GM04503 (cell line): ENCODE data around the gene EEIG2.

ENCODE experiments used
- DNase-seq: peaks from one replicate; pipeline ENCODE4 v3.0.0-alpha.2; 2012; ENCODE audit warnings: low read depth

The EEIG2 gene

GRCh38 chr1:108551137-108551862, 8.6 kb upstream of the EEIG2 start:
- no peak for DNase-seq

- DNase-seq, result no peak
These were observed 6.0 kb upstream of the EEIG2 start for GRCh38 chr1:108553905-108554304.

- DNase-seq, result no peak
These were observed 5.0 kb upstream of the EEIG2 start for GRCh38 chr1:108554682-108555427.

- DNase-seq, result no peak
These were observed 3.8 kb upstream of the EEIG2 start for GRCh38 chr1:108556066-108556465.

DNA sequence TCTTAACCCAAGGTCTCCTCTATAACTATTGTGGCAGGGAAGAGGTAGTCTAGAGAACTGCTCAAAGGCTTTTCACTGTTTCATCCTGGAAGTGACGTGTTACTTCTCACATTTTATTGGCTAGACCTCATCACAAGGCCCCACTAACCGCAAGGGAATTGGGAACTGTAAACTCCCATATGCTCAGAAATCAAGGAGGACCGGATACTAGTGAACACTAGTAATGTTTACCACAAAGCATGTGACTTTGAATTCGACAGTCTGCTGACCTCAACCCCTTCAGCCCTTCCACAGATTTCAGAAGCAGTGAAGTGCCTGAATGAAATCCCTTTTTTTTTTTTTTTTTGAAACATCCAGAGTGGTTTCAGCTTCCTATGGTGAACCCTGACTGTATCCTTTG, 3.4 kb upstream of the EEIG2 start:
- no peak for DNase-seq

DNA sequence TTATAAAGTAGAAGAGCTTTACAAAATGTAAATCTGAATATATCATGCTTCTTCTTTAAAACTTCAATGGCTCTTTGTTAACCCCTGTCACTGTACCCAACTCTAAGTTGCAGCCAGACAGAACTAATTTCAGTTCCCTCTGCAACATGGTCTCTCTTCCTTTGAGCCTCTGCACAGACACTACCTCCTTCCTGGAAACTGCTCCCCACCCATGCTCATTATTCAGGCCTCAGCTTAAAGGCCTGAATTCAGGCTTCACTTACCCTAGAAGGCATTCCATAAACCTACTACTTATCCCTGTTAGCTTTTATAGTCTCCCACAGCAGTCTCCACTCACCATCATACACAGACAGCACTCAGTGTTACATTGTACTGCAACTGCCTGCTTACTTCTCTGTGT, 2.6 kb upstream of the EEIG2 start:
- no peak for DNase-seq

DNA sequence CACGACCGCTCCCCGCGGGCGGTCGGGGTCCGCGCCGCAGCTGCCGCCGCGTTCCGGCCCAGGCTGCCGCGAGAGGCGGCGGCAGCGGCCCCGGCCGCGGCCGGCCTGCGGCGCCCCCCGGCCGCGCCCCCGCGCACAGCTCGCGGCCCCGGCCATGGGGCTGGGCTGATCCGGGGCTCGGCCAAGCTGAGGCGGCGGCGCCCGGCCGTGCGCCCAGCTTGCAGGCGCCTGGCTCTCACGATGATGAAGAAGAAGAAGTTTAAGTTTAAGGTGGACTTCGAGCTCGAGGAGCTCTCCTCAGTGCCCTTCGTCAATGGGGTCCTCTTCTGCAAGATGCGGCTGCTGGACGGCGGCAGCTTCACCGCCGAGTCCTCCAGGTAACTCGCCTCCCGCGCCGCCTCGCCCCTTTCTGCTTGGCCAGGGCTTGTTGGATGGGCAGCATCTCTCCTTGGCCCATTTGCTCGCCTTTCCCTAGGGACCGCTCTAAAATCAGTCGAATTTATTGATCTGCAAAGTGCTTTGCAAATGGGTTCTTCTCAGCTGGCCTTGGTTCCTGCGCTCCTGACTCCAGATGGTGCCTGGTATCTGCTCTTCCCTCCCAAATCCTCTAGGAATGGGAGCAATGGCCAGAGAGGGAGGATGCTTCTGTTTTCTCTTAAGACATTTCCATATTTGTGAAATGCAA, 431 bp downstream of the EEIG2 start:
- no peak for DNase-seq

GRCh38 chr1:108560874-108561459, 1.1 kb downstream of the EEIG2 start:
- no peak for DNase-seq

GRCh38 chr1:108561689-108562326, 1.9 kb downstream of the EEIG2 start:
- DNase-seq, result no peak

- DNase-seq, result no peak
These were observed 3.9 kb downstream of the EEIG2 start for GRCh38 chr1:108563808-108564207.

- DNase-seq, result no peak
These were observed 5.2 kb downstream of the EEIG2 start for GRCh38 chr1:108565081-108565480.

DNA sequence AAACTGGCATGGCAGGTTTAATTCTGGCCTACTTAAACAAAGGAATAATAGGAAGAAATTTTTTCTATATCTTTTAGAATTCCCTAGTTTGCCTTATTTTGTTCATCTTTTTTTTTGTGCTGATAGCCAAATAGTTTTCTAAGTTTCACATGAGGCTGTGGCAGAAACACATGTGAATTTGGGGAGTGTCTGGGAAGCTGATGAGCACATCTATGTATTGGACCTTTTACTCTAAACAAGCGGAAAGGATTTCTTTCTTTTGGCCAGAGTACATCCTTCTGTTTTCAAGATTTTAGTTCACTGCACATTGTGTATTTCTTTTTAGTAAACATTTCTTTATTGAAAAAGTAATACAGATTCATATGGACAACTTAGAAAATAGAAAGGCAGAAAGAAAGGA, 5.6 kb downstream of the EEIG2 start:
- no peak for DNase-seq

DNA sequence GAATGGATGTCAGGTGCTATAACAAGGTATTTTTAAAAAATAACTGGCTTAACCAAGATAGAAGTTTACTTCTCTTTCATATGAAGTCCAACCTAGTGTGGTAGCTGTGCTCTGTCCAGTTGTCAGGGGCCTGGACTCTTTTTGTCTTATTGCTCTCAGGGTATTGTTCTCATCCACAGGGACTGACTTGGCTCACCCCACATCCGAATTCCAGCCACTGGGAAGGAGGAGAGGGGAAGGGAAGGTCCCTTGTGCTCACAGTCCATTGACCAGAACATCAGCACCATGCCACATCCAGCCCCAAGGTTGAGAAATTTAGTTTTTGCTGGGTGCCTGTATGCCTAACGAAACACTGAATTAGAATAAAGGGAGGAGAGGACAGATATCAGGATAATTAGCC, 8.7 kb downstream of the EEIG2 start:
- no peak for DNase-seq

- no peak for DNase-seq
These were observed 9.3 kb downstream of the EEIG2 start for GRCh38 chr1:108569097-108569728.

DNA sequence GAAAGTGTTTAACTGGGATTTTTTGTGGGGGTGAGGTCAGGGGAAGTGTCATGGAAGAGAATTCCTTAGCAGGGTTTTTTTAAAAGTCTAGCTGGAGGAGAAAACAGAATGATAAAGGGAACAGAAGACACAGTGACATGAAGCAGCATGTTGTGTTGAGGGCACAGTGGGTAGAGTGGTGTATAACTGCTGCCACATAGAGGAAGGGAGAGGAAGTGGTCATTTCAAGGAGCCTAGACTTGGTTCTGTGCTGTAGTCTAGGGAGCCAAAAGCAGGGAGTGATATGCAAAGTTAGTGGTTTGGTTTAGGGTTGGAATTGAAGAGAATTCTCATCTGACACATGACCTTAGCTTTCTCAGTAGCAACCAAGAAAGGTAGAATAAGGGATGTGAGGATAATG, 10.2 kb downstream of the EEIG2 start:
- DNase-seq, result no peak

- DNase-seq, result no peak
These were observed 11.1 kb downstream of the EEIG2 start for GRCh38 chr1:108570998-108571401.

- DNase-seq, result no peak
These were observed 12.3 kb downstream of the EEIG2 start for GRCh38 chr1:108572182-108572581.

DNA sequence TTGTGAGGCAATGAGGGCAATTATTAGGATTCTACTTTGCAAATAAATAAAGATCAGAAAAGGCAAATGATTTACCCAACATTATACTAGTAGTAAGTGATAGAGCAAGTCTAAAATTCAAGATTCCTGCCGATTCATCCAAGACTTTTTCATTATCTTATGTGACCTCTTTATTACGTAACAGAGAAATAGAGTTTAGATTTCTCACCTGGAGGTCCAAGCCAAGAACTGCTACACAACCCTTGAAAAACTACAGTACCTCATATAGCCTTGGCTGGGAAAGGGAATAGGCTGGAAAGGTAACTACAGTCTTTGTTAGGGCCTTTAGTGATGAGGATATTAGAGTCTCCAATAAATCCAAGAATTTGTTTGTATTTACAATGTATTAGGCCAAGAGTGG, 13.3 kb downstream of the EEIG2 start:
- DNase-seq, result no peak

- no peak for DNase-seq
These were observed 14.1 kb downstream of the EEIG2 start for GRCh38 chr1:108574008-108574407.

DNA sequence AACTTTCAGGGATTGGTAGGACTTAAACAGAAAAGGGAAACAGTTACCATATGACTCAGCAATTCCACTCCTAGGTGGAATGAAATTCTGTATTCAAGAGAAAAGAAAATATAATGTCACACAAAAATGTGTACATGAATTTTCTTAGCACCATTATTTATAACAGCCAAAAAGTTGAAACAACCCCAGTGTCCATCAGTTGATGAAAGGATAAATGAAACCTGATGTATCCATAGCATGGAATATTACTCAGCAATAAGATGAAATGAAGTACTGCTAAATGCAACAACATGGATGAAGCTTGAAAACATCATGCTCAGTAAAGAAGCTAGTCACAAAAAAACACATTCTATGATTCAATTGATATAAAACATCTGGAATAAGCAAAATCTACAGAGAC, 15.5 kb downstream of the EEIG2 start:
- DNase-seq, result no peak

DNA sequence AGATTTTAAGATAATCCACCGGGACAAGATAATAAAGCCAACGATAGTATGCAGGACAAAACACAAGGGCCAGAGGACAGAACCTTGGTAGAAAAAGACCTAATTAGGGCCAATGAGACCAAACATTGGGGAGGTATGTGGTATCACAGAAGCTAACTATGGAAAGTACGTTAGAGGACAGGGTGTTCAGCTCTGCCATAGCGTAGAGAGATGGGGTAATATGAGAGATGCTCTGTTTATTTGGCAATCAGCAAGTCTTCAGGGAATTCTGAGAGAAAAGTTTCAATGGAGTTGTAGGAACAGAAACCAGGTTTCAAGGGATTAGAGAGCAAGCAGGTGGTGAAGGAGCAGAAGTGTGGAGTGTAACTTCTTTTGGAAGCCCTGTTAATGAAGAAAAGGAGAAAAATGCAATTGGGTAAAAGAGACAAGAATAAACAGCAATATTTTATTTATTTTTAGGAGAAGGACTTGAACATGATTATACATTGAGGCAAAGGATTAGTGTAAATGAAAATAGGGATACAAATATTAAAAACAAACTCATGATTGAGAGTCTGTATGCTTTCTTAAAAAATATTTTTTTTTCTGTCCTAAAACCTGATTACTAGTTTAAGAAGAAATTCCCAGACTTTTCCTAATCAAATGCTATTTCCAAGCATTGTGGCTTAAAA, 24.0 kb downstream of the EEIG2 start:
- no peak for DNase-seq
